Measurements from ENCODE around the gene ABHD13. TPM values are rescaled to one million over a fixed set of nuclear protein-coding genes. Genes with fewer than 3 reads are reported as not detected.
A peak's percentile ranks its signal among the peaks of the same experiment; 100 is the strongest.
"Not testable (repeated sequence)": the region's sequence is repeated elsewhere in the genome, so short reads cannot be mapped to it uniquely, and the experiment has no call there.

ABHD13 gene
- total RNA-seq (2014; rRNA removed; shearing (Covaris generic)), result 2.5 and 5.5 TPM in 2 replicates

DNA sequence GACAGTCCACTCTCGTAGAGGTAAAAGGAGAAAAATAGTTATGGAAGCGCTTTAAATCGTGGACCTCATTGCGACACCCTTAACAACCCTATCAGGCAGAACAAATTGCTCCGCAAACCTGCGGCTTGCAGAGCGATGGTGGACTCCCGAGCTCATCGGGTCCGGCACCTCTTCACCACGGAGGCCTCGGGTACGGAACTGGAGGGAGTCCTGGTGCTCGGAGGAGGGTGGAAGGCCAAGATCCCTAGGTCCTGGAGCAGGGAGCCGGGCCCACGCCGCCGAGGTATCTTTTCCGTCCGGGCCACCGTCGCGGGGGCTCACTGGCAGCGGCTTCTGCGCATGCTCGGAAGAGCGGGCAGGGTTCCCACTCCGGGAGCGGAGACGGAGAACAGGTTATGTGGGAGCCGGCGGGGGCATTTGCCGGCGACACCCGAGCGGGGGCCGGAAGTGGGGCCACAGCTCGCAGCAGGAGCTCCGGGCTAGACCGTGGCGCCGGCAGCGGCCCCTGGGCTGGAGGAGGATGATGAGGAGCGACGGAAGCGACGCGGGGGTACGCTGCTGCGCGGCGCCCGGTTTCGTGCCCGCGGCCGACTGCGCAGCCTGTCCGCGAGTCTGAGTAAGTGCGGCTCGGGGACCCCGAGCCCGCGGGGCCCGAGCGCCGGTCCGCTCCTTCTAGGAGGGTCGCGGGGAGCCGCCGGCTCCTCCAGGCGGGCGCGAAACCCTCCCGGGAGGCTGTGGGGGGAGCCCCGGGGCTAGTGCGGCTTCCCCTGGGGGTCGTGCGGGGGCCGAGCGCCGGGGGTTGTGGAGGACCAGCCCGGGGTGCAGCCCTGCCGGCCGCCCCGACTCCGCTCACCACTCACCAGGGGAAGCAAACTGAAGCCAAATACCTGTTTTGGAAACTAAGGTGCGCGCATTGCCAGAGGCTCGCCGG is at the start of gene ABHD13:
ABHD13 (plus strand) TSS at position 349 of the 931 bp plus-strand sequence. CDS start 10,827 bp downstream, outside the sequence.
- peak; percentile 73 for DNase-seq (ENCODE audit: low spot score)

DNA sequence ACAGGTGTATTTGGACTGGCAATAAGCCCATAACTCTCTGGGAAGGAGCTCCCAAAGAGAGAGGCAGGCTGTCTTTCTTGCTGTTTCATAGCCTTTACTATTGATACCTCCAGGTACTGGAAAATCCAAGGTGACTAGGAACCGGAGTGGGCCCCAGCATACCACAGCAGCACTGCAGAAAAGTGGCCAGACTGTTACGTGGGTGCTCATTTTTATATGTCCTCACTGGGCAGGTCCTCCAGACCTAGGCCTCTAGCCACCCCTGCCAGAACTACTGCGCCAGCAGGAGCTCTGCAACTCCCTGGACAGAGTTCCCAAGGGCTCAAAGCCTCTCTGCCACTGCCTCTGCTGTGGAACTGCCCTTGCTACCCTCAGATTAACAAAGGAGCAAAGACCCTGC is 49.3 kb upstream of the ABHD13 start:
- no peak for DNase-seq (ENCODE audit: low spot score)

DNA sequence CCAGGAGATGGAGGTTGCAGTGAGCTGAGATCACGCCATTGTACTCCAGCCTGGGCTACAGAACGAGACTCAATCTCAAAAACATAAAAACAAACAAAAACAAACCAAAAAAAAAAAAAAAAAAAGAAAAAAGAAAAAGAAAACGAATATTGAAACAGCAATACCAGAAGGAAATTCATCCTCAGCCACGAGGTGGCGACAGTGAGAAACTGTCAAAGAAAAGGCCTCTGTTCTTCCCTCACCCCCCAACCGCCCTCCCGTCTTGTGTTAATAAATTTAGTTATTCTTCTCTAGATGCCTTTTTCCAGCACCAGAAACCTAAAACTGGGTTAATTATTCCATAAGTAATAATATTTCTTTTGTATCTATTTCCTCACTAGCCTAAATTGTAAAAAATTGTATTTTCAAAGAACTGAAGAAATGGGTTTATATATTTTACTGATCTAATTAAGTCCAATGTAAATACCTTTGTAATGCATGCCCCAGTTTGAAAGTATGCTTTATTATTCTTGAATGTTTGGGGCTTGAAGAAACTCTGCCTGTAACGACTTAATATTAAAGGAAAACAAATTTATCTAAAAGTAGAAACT is 41.4 kb upstream of the ABHD13 start:
- DNase-seq (ENCODE audit: low spot score), result no peak

DNA sequence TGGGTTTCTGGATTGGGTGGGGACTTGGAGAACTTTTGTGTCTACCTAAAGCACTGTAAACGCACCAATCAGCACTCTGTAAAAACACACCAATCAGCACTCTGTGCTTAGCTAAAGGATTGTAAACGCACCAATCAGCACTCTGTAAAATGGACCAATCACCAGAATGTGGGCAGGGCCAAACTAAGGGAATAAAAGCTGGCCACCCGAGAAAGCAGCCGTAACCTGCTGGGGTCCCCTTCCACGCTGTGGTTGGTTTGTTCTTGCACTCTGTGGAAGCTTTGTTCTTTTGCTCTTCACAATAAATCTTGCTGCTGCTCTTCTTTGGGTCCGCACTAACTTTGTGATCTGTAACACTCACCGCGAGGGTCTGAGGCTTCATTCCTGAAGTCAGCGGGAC is 40.1 kb upstream of the ABHD13 start:
- DNase-seq (ENCODE audit: low spot score), result no peak

DNA sequence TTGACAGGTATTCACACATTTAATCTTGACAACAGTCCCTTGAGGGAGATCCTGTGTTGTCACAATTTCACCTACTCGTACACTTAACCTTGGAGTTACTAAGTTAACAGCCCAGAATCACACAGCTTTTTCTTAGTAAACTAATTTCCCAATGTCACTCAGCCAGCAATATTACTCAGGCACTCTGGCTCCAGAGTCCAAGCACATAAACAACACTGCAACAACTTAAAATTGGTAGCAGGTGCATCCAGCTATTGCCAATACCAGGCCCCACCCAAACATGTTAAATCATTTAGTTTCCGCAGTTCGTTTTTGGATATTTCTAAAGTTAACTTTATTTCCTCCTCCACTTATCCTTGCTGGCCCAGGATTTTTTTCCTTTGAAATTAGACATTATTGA is 35.5 kb upstream of the ABHD13 start:
- DNase-seq (ENCODE audit: low spot score), result no peak

DNA sequence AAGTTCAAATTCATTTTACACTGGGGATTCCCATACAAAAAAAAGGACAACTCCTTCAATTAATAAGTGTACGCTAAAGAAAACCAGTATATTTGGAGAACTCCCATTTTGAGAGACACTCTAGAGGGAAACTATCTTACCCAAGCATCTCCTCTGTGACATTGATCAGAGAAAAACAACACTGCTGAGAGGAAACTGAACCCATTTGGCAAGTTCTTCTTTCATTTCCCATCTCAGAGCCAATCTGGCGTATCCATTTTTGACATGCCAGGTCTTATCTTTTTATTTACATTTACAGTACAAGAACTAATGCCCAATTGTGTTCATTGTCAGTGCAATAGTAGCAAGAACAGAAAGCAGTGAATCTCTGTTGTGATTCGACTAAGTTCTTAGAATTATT is 33.0 kb upstream of the ABHD13 start:
- no peak for DNase-seq (ENCODE audit: low spot score)

DNA sequence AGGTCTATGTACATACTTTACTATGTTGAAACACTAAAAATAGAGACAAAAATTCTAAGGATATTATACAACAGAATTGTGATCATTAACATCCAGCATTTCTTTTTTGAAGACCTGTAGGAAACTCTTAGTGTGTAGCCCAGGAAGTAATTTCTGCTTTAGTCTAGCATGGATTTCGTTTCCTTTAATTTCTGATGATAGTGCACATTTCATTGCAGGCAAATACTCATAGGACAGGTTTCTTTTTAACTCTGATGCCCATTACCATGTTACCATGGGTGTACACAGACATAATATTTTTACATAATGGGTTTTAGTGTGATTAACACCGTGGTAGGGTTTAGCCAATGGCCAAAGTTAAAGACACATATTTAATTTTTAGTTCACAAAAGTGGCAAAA is 29.9 kb upstream of the ABHD13 start:
- DNase-seq (ENCODE audit: low spot score), result no peak

DNA sequence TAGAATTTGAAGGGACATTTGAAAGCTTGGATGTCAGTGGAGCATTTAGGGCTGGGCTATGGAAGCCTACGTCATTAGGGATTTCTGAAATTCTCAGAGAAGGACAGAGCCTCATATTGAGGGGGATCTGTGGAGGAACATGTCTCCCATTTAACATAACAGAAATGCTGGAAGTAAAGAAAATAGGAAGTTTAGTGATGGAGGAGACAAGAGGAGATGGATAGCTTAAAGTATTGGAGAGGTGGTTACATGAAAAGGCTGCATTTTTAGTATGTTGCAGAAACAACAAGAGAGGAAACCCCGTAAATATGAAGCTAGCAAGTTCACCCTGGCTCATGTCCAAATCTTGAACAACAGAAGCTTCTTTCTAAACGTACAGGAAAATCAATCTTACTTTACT is 27.3 kb upstream of the ABHD13 start:
- no peak for DNase-seq (ENCODE audit: low spot score)

DNA sequence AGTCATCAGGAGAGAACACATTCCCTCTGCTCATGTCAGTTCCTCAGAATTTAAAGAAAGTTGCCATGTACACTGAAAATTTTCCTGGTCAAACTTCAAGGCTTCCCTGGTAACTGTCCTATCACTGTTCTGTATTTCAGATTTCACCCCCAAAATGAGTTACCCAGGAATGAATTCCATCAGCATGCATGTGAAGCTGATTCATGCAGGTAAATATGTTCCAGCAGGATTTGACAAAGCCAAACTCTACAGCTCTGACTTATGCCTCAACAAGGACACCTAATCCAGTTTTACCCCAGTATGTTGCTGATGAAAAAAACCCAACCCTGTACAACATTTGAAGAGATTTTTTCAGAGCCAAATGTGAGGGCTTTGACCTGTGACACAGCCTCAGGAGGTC is 24.4 kb upstream of the ABHD13 start:
- no peak for DNase-seq (ENCODE audit: low spot score)

DNA sequence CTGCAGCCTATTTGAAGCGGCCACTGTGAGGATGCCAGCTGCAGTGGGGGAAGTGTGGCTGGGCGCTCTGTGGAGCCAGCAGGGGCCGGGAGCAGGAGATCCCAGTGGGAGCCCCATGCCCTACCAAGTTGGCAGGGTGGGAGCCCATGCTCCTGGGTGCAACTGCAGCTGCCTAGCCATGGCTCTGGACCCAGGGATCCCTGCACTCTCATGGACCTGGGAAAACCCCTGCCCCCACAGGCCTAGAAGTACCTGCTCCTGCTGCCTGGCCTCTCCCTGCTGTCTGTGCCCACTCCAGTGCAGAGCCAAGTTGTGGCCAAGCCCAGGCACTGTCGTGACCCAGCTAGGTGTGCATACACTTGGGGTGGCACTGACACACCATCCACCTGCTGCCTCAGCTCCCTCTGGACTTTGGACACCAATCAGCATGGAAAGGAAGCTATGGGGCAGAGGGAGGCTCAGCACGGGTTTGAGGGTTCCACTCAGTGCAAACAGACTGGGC is 23.7 kb upstream of the ABHD13 start:
- no peak for DNase-seq (ENCODE audit: low spot score)

DNA sequence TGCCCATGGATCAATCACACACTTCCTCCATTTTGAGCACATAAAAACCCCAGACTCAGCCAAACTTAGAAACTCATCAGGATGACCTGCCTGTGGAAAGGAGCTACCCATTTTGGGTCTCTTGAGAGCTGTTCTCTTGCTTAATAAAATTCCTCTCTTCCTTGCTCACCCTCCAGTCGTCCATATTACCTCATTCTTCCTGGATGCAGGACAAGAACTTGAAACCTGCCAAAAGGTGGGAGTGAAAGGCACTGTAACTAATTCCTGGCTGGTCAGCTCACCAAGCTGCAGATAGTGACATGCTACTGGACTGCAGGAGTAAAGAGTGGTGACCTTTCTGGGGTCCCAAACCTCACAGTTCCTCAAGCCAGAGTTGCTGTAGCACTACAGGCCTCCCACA is 23.0 kb upstream of the ABHD13 start:
- DNase-seq (ENCODE audit: low spot score), result no peak

DNA sequence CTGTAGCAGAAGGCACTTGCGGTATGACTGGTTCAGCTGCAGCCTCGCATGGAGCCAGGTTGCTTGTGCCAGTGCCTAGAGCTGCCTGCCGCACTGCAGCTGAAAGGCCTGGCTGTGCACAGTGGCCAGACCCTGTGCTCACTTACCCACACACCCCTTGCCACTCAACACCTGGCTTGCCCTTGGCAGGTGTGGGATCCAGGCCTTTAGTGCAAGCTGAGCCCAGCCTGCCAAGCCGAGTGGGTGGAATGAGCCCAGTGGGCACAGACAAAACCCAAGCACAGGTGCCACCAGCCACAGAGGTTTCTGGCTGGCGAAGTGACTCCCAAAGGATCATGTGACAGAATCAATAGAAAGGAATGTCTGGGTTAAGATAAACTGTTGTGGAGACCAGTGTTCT is 22.3 kb upstream of the ABHD13 start:
- no peak for DNase-seq (ENCODE audit: low spot score)

DNA sequence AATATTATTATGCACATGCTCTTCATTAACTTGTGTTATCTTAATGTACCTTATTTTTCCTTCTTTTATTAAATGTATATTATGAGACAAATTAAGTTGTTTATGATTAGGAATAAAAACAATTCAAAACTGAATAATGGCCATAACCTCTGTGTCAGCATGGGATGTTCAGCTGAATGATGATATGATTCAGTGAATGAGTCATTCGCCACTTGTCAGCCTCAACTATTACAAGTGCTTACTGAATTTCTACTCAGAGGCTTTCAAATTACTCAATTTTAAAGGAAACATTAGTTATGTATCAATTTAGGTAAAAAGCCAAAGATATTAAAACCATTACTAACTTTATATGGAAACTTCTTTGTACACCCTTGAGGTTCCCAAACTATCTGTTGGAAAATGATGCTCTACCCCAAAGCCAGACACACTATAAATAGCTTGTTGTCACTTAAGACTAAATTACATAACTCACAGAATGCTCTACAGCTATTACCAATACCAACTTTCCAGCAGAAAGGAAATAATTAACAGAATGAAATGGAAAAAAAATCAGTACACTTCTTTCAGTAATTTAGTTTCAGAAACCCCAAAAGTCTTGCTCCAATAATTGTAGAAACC is 17.3 kb upstream of the ABHD13 start:
- DNase-seq (ENCODE audit: low spot score), result no peak

DNA sequence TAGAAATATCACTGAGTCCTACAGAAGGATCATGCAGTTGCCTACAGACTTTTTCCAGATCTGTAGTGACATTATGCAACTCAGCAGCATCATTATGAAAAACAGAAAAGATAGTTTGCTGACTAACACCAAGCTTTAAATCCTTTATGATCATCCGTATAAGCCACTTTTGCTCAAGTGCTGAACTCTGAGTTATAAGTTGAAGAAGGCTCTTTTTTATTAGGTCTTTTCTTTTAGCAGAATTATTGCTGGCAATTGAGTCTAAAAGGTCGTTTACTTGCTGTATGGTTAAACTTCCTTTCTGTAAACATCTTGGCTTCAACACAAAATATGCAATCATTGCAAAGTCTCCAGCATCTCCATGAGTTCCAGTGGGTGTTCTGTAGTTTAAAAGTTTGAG is 7.6 kb upstream of the ABHD13 start:
- no peak for DNase-seq (ENCODE audit: low spot score)

DNA sequence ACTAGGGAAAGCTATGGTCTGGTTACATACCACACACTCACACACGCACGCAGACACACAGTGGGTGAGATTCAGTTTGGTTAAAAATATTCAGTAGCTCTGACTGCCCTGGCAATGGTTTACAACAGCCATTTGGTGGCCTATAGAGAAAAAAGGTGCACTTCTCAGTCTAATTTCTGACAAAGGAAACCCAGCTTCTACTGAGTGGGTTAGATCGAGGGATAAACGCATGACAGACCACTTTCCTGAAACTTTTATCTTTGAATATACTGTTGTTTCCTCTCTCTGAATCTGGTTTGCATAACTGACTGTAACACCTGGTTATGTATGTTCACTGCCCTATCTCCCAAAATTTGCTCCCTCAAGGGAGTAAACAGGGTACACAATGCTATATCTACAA is 5.3 kb upstream of the ABHD13 start:
- DNase-seq (ENCODE audit: low spot score), result no peak

DNA sequence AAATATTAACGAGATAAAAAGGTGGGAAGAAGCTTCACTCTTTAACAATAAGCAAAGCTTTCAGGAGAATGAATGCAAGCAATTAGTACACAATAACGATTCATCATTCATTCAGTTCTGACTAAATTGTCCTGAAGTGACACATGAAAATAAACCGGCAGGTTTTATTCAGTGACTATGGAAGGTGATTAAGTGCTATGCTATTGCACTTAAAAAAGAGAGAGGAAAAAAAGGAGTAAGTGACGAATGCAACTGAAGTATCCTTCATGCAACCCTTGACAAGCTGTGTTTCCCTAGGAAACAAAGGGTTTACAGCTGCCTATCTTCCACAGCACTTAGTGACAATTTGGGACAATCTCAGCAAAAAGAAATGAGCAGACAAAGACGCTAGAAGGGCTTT is 4.2 kb upstream of the ABHD13 start:
- DNase-seq (ENCODE audit: low spot score), result no peak

DNA sequence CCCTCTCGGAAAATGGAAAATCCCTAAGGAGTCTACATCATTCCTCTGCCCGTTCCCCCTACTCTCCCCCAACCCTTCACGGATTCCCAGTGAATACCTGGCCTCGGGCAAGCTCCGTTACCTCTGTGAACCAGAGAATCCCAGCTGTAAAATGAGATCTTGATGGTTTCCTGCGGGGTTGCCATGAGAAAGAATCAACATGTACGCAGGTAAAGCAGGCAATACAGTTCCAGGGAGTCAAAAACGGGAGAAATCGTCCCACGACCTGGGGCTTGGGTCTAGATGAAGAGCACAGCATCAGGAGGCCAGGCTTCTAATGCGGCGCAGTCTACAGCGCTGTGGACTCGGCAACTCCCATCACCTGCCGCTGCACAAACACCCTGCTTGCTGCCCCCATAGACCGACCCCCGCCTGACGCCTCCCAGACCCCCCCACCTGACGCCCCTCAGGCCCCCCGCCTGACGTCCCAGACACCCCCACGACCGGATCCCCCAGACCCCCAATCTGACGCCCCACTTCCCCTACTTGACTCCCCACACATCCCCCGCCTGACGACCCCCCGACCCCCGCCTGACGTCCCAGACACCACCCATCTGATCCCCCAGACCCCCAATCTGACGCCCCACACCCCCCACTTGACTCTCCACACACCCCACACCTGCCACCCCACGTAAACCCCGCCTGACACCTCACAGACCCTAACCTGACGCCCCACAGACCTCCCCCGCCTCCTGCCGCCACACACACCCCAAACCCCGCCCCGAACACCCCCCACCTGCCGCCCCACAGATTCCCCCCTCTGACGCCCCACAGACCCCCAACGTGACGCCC is 3.5 kb upstream of the ABHD13 start:
- no peak for DNase-seq (ENCODE audit: low spot score)

DNA sequence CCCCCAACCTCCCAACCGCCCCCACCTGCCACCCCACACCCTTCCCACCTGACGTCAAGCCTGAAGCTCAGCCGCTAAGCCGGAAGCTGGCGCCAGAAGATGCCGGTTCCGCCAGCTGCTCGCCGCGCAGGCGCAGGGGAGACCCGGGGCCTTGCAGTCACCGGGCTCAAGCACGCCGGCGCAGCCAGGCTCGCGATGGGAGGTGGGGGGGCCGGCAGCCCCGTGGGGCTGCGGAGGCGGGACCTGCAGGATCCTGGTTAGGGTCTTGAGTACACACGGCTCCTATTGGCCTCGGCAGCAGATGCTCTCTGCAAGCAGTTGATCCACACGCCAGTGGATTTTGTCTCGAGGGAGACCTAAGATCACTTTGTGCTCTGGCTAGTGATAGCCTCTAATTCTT is 2.8 kb upstream of the ABHD13 start, which contains the start of gene LIG4:
LIG4 (minus strand) TSS at position 101 of the 400 bp plus-strand sequence. CDS start 4,268 bp downstream, outside the sequence.
- peak; percentile 87 for DNase-seq (ENCODE audit: low spot score)

DNA sequence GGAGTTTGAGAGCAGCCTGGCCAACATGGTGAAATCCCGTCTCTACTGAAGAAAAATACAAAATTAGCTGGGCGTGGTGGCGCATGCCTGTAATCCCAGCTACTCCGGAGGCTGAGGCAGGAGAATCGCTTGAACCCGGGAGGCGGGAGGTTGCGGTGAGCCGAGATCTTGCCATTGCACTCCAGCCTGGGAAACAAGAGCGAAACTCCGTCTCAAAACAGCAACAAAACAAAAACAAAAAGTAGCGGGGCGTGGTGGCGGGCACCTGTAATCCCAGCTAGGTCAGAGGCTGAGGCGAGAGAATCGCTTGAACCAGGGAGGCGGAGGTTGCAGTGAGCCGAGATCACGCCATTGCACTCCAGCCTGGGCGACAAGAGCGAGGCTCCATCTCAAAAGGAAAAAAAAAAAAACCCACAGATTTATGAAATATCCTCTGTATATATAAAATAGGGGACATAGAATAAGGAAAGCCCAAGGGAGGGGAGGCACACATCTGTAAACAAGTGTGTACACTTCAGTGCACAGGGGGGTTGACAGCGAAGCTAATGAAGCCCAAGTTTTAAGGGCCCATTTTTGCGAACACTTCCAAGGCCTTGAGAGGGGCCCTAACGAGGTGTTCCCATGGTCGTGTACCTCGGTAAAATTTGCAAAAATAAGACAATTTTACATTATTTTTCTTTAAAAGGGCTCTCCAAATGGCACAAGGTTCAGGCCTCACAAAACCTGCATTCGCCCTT is 717 bp upstream of the ABHD13 start:
- DNase-seq (ENCODE audit: low spot score), result not testable (repeated sequence)

DNA sequence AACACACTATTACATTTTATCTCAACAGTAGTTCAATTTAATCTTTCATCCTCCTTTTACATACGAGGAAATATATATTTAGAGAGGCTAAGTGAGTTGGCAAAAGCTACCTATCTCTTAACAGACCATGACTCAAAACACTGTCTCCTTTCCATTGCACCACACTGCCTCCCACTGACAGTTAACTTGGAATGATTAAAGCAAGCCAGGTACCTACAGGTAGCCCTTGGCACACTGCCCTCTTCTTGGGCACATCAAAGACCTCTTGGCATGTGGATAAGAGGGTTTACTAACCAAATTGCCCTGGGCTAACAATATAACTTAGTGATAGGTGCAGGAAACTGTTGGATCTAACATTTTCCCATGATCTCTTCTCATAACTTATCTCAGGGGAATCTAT is 1.8 kb downstream of the ABHD13 start:
- no peak for DNase-seq (ENCODE audit: low spot score)
